OCI-LY3 (cell line): ENCODE results near the gene HOXA3.

ENCODE experiments used
- CTCF ChIP-seq: fragments of 200-600, 300-600 bp; sonication (generic); IDR thresholded peaks from 2 replicates; pipeline ENCODE4 v1.5.1; 2014; ENCODE audit warnings: antibody characterized with exemption, low read length, low read depth
- EZH2phosphoT487 ChIP-seq: fragments of 200-600 bp; shearing (Covaris generic); IDR thresholded peaks from 2 replicates; pipeline ENCODE4 v1.6.1; 2018; ENCODE audit warnings: antibody characterized with exemption, mixed run types, low read depth

GRCh38 chr7:27198871-27199801 is 46.8 kb upstream of the HOXA3 start:
- no peak for TF ChIP-seq CTCF
- TF ChIP-seq EZH2phosphoT487, result no peak
